GM12892 (cell line): ENCODE results near the gene SEMA3A.

ENCODE experiments used
- DNase-seq: peaks from one replicate; pipeline ENCODE4 v3.0.0; 2011; ENCODE audit not compliant: insufficient read length
- FAIRE-seq: peaks from 2 replicates; lab custom pipeline; 2011; peaks lifted over from hg19 to GRCh38; lab: Jason Lieb, UNC
- POLR2A ChIP-seq: IDR thresholded peaks from 2 replicates; pipeline ENCODE4 v1.6.1; 2011; ENCODE audit warnings: low read depth, low read length, control low read depth
- POLR2AphosphoS5 ChIP-seq: IDR thresholded peaks from 2 replicates; pipeline ENCODE4 v1.6.1; 2011; ENCODE audit warnings: low read depth, low read length, control low read depth
- TAF1 ChIP-seq: IDR thresholded peaks from 2 replicates; pipeline ENCODE4 v1.6.1; 2011; ENCODE audit warnings: low read depth, mild to moderate bottlenecking, control low read depth, low read length, borderline replicate concordance

Gene SEMA3A

GRCh38 chr7:84117304-84117703 lies 77.3 kb downstream of the SEMA3A start:
- TF ChIP-seq POLR2A = no peak
- TF ChIP-seq POLR2AphosphoS5 = no peak
- no peak for TF ChIP-seq TAF1
- no peak for DNase-seq
- no peak for FAIRE-seq

- TF ChIP-seq POLR2A (no peak), POLR2AphosphoS5 (no peak), TAF1 (no peak)
- FAIRE-seq (no peak), DNase-seq (no peak)
Measured at GRCh38 chr7:84113906-84114850, 80.4 kb downstream of the SEMA3A start.

- DNase-seq (no peak), FAIRE-seq (no peak)
- no peak for TF ChIP-seq POLR2AphosphoS5
- no peak for TF ChIP-seq TAF1
- TF ChIP-seq POLR2A = no peak
Measured at GRCh38 chr7:84113286-84113685, 81.3 kb downstream of the SEMA3A start.

GRCh38 chr7:84112771-84113170 lies 81.8 kb downstream of the SEMA3A start:
- FAIRE-seq (no peak), DNase-seq (no peak)
- no peak for TF ChIP-seq POLR2A
- no peak for TF ChIP-seq TAF1
- TF ChIP-seq POLR2AphosphoS5 = no peak

GRCh38 chr7:84111842-84112241 lies 82.7 kb downstream of the SEMA3A start:
- DNase-seq (no peak), FAIRE-seq (no peak)
- no peak for TF ChIP-seq POLR2AphosphoS5
- no peak for TF ChIP-seq POLR2A
- no peak for TF ChIP-seq TAF1

- no peak for DNase-seq
- FAIRE-seq = no peak
- TF ChIP-seq POLR2AphosphoS5 (no peak), POLR2A (no peak), TAF1 (no peak)
Measured at GRCh38 chr7:84110400-84110799, 84.2 kb downstream of the SEMA3A start.

GRCh38 chr7:84108787-84109186 lies 85.8 kb downstream of the SEMA3A start:
- TF ChIP-seq TAF1 (no peak), POLR2A (no peak)
- FAIRE-seq (no peak), DNase-seq (no peak)

GRCh38 chr7:84108119-84108518 lies 86.5 kb downstream of the SEMA3A start:
- TF ChIP-seq POLR2AphosphoS5 = no peak
- no peak for TF ChIP-seq POLR2A
- no peak for TF ChIP-seq TAF1
- no peak for DNase-seq
- no peak for FAIRE-seq

GRCh38 chr7:84107259-84107658 lies 87.3 kb downstream of the SEMA3A start:
- no peak for DNase-seq
- FAIRE-seq = no peak
- no peak for TF ChIP-seq POLR2A
- no peak for TF ChIP-seq POLR2AphosphoS5
- TF ChIP-seq TAF1 = no peak

- no peak for TF ChIP-seq TAF1
- no peak for TF ChIP-seq POLR2A
- no peak for TF ChIP-seq POLR2AphosphoS5
- FAIRE-seq (no peak), DNase-seq (no peak)
Measured at GRCh38 chr7:84106291-84106690, 88.3 kb downstream of the SEMA3A start.

- no peak for DNase-seq
- no peak for FAIRE-seq
- TF ChIP-seq TAF1 (no peak), POLR2AphosphoS5 (no peak), POLR2A (no peak)
Measured at GRCh38 chr7:84105586-84105985, 89.0 kb downstream of the SEMA3A start.

GRCh38 chr7:84104826-84105225 lies 89.8 kb downstream of the SEMA3A start:
- no peak for DNase-seq
- TF ChIP-seq POLR2A (no peak), TAF1 (no peak), POLR2AphosphoS5 (no peak)
- FAIRE-seq = no peak
